C4-2B (cell line): Measurements from ENCODE around the gene WDR89.
A peak's percentile ranks its signal among the peaks of the same experiment; 100 is the strongest.

Experiments
- H3K27ac ChIP-seq: fragments of 450-650 bp; 2 replicates; pipeline ENCODE4 v1.5.1; 2017
- CTCF ChIP-seq: fragments of 450-650 bp; conservative IDR thresholded peaks from 2 replicates; pipeline ENCODE4 v1.5.1; 2017; ENCODE audit warnings: mild to moderate bottlenecking
- ZFX ChIP-seq: fragments of 450-650 bp; IDR thresholded peaks from 2 replicates; pipeline ENCODE4 v1.6.1; 2017

The WDR89 gene

GRCh38 chr14:63677891-63678379 is 36.3 kb upstream of the WDR89 start:
- H3K27ac ChIP-seq = peak overlapping the region; percentile 100
- TF ChIP-seq CTCF = no peak
- no peak for TF ChIP-seq ZFX

GRCh38 chr14:63676615-63677014 is 34.9 kb upstream of the WDR89 start:
- no peak for TF ChIP-seq CTCF
- TF ChIP-seq ZFX = no peak
- H3K27ac ChIP-seq = peak overlapping the region; percentile 100

GRCh38 chr14:63673886-63674497 is 32.3 kb upstream of the WDR89 start:
- H3K27ac ChIP-seq = no peak overlapping the region
- TF ChIP-seq CTCF = no peak
- TF ChIP-seq ZFX = no peak

- TF ChIP-seq ZFX (no peak), CTCF (no peak)
Measured at GRCh38 chr14:63673255-63673654, 31.6 kb upstream of the WDR89 start.

GRCh38 chr14:63672417-63673180 is 30.9 kb upstream of the WDR89 start:
- TF ChIP-seq CTCF (no peak), ZFX (no peak)

More at GRCh38 chr14:63673255-63673654, 31.6 kb upstream of the WDR89 start:
- H3K27ac ChIP-seq = no peak overlapping the region

GRCh38 chr14:63671987-63672386 is 30.3 kb upstream of the WDR89 start:
- no peak for TF ChIP-seq ZFX
- no peak for TF ChIP-seq CTCF
- no peak overlapping the region for H3K27ac ChIP-seq

More at GRCh38 chr14:63672417-63673180, 30.9 kb upstream of the WDR89 start:
- no peak overlapping the region for H3K27ac ChIP-seq

- TF ChIP-seq CTCF (no peak), ZFX (no peak)
- no peak overlapping the region for H3K27ac ChIP-seq
Measured at GRCh38 chr14:63670692-63671091, 29.0 kb upstream of the WDR89 start.
